T-helper 1 cell treated with Interleukin-12 subunit alpha and Interleukin-12 subunit beta and Interleukin-4 antibody, amounts not matched to agents 30 ng/mL and 1 ng/mL, for 36 hours (primary cell): ENCODE results near the gene SKP1. TPM values are rescaled to one million over a fixed set of nuclear protein-coding genes. Genes with fewer than 3 reads are reported as not detected.
"Not testable (repeated sequence)": the region's sequence is repeated elsewhere in the genome, so short reads cannot be mapped to it uniquely, and the experiment has no call there.

Source experiments
- intact Hi-C: fragments of 100-400 bp; cut with micrococcal nuclease; formaldehyde crosslinking; loops from one replicate; pipeline ENCODE4 v1.15.1; 2024
- total RNA-seq: library from RNA; stranded (reverse); gene quantifications from 2 replicates; pipeline ENCODE4 v1.2.3, GENCODE V29; 2022

The SKP1 gene
- total RNA-seq, result 213 and 229 TPM in 2 replicates

DNA sequence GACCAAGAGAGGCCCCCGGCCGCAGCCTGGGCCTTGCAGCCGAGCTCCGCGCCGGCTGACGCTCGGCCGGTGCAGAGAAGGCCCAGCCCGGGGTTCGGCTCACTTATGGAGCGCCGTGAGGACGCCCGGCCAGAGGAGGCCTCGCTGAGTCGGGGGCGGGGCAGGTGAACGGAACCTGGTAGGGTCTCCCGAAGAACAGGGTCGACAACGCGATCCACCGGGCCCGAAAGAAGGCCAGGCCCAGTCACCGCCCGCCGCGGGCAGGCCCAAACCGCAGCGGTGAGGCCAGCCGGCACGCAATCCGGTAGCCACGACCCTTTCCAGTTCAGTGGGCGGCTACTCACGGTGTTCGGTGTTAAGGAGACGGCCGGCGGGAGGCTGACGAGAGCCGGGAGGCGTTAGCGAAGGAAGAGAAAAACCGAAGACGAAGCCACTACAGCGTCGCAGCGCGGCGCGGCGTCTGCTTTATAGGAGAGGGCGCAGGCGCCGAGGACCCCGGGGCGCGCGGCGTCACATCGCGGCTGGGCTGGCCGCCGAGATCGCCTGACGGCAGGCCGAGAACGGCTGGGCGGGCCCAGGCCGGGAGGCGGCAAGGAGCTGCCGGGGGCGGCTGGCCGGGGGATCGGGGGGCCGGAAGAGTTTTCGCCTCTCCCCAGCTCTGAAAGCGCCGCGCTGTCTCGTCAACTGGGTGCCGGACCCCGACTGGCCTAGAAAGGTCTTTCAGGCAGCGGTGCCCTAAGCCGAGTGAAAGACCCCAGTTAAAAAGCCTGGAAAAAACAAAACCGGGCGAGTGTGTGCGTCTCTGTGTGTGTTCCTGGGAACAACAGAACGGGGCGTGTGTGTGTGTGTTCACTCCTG lies at the start of gene SKP1:
Gene SKP1, minus strand, starts transcription at position 440 of the 858 bp plus-strand sequence. CDS start 2,928 bp downstream, outside the sequence.
- intact Hi-C loops, result loop anchor here (1.0 to 5.0 kb wide), 15 partner anchors 8 to 729 kb away; partner anchors contain the start of genes C5orf15, CAMLG, CDKL3 and CDKN2AIPNL

DNA sequence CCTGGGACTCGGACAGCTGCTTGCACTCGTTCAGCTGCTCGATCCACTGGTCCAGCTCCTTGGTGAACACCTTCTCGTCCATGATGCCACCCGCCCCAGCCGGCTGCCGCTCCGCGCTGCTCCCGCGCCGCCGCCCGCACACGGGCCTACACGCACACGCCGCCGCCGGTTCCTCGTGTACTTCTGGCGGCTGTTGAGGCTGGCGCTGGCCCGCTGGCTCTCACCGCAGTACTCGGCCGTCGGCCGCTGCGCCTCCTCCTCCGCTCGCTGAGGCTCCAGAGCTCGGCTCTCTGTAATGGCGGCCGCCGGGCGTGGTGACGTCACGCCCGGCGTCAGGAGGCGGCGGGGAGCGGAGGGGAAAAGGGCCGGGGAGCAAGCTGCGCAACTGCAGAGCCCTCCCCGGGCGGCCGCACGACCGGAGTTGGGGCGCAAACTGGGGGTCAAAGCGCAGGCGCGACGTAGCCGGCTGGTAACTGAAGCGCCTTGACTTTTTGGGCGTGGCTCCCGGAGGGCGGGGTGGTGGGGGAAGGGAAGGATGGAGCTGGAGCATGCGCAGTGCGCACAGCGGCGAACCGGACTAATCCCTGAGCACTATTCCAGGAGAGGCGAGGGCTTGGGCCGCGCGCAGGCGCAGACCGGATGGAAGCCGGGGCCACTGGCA lies 49.2 kb upstream of the SKP1 start, which contains the start of gene PPP2CA:
Gene PPP2CA, minus strand, starts transcription at position 294 of the 661 bp plus-strand sequence. Its CDS starts 212 bp downstream, at position 82.
- intact Hi-C loops, result loop anchor here (1.0 to 10.0 kb wide), 22 partner anchors 10 to 1359 kb away; partner anchors contain the start of genes C5orf15, C5orf24, CAMLG and CDKN2AIPNL

GRCh38 chr5:134224888-134225779 lies 48.4 kb upstream of the SKP1 start:
- intact Hi-C loops, result loop anchor here (1.0 to 10.0 kb wide), 4 partner anchors 9 to 1358 kb away; partner anchors contain the start of genes GDF9, HSPA4, TXNDC15 and UQCRQ

DNA sequence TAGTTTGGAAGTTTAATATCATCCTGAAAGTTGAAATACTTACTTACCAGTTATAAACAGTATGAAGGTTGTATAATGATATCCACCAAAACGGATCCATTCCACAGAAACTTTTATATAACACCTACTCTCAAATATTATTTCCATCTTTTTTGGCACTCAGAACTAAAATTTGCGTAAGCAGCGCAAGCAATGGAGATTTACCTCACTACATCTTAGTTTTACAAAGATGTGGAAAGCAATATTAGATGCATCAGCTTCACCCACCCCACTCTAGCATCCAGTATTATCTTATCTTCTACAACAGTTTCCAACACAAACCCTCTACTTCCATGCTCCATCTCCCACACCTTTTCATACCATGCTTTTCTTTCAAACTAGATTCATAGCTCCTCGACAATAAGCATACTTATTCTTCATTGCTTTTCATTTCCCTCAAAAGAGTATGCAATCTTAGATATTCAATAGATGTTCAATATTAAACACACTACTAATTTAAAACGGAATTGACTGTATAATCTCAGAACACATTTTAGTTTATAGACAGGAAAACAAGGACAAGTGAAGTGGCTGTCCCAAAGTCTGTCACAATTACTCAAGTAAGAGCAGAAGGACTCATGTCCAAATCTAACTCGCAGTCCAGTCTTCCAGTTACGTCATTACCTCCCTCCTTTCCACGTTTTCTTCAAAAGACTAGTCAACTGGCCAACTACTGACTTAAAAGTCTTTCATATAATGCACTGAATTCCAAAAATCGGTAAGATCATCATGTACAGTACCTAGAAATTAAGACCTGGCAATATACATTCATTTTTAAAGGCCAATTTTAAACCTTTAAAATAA lies 46.9 kb upstream of the SKP1 start:
- intact Hi-C loops, result loop anchor here (2.0 to 10.0 kb wide), 2 partner anchors 17 to 651 kb away; partner anchors contain the start of gene TXNDC15

DNA sequence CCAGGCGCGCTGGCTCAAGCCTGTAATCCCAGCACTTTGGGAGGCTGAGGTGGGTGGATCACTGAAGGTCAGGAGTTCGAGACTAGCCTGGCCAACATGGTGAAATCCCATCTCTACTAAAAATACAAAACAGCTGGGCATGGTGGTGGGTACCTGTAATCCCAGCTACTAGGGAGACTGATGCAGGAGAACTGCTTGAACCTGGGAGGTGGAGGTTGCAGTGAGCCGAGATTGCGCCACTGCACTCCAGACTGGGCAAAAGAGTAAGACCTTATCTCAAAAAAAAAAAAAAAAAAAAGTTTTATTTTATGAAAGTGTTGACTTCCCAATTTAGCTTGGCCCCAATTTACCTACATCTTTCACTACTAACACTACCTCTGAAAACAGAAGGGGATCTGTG lies 44.9 kb upstream of the SKP1 start:
- intact Hi-C loops, result loop anchor here (2.0 to 10.0 kb wide), 2 partner anchors 15 to 653 kb away; partner anchors contain the start of gene TXNDC15

DNA sequence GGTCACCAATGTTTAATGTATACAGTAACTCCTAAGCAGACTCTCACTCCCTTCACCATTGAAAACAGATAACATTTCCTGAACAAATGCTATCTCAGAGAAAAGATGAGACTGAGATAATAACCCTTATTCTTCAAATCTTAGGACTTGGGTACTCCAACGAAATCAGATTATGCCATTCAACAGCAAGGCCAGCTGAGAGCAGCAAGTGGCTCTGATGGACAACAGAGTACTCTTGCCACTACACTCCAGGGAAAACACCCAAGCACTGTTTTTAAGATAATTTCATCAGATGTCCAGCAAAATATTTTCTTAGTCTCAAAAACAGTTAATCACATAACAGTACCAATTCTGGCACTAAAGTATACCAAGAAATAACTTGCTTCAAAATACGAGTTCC lies 39.0 kb upstream of the SKP1 start:
- intact Hi-C loops, result loop anchor here (1.0 kb wide), 2 partner anchors 10 to 195 kb away; no protein-coding TSS in a partner anchor

- intact Hi-C loops, result not testable (repeated sequence)
Measured at GRCh38 chr5:134211263-134212031, 34.7 kb upstream of the SKP1 start.

- intact Hi-C loops, result no loop called here
Measured at GRCh38 chr5:134209477-134210245, 32.9 kb upstream of the SKP1 start.

DNA sequence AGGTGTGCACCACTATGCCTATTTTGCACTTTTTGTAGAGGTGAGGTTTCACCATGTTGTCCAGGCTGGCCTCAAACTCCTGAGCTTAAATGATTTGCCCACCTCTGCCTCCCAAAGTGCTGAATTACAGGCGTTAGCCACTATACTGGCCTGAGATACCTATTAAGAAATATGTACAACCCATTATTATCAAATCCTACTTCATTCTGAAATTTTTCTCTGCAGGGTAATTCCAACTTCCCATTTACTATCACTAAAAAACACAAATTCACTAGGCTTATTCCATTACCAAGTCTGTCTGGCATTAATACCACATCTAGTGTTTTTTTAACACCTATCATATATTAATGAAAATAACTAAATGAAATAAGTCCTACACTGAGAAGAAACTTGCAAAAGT lies 30.9 kb upstream of the SKP1 start:
- intact Hi-C loops, result loop anchor here (2.0 kb wide), 1 partner anchor 15 kb away; no protein-coding TSS in a partner anchor

DNA sequence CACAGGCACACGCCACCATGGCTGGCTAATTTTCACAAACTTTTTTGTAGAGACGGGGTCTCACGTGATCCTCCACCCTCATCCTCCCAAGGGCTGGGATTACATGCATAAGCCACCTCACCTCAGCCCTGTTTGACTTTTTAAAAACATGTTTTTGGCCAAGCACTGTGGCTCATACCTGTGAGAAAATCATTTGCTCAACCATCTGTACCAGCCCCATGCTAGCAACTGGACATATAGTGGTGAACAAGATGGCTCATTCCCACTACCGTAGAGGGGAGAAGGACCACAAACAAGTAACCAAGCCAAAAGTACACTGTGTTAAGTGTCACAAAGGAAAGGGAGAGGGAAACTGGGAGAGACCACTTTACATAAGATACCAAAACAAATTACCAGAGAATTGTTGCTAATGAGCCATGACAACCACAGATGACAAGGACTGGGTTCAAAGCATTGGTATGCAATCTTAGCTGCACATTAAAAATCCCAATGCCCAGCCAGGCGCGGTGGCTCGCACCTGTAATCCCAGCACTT lies 29.9 kb upstream of the SKP1 start:
- intact Hi-C loops, result loop anchor here (2.0 kb wide), 1 partner anchor 16 kb away; no protein-coding TSS in a partner anchor

- intact Hi-C loops, result no loop called here
Measured at GRCh38 chr5:134204575-134204974, 27.8 kb upstream of the SKP1 start.

DNA sequence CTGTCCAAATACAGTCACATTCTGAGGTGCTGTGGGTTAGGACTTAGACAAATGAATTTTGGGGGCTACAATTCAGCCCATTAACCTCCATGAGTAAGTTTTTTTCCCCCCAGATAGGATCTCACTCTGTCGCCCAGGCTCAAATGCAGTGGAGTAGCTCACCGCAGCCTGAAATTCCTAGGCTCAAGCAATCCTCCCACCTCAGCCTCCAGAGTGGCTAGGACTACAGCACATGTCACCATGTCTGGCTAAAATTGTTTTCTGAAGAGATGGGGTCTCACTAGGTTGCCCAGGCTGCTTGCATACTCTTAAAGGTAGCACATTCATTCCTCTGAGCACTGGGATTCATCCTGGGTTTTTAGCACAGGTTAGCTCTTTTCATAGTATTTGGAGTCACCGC lies 26.9 kb upstream of the SKP1 start:
- intact Hi-C loops, result no loop called here

- intact Hi-C loops, result no loop called here
Measured at GRCh38 chr5:134195666-134196065, 18.9 kb upstream of the SKP1 start.

GRCh38 chr5:134189031-134189430 lies 12.3 kb upstream of the SKP1 start:
- intact Hi-C loops, result no loop called here

DNA sequence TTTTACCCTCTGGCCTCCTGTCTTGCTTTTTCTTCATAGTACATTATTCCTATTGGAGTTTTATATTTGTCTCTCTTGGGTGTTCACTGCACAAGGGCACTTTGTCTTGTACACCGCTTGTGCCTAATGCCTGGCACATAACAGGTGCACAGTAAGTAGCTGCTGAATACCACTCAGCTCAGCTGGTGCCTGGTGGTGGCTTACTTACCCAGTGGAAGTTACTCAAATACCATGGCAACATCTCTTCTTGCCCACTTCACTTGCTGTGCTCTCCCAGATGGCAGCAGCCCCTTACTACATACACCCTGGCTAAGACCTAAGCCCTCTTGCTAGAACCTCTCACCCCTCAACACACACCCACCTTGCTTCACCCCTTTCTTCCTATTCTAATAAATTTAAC lies 11.3 kb upstream of the SKP1 start:
- intact Hi-C loops, result no loop called here

DNA sequence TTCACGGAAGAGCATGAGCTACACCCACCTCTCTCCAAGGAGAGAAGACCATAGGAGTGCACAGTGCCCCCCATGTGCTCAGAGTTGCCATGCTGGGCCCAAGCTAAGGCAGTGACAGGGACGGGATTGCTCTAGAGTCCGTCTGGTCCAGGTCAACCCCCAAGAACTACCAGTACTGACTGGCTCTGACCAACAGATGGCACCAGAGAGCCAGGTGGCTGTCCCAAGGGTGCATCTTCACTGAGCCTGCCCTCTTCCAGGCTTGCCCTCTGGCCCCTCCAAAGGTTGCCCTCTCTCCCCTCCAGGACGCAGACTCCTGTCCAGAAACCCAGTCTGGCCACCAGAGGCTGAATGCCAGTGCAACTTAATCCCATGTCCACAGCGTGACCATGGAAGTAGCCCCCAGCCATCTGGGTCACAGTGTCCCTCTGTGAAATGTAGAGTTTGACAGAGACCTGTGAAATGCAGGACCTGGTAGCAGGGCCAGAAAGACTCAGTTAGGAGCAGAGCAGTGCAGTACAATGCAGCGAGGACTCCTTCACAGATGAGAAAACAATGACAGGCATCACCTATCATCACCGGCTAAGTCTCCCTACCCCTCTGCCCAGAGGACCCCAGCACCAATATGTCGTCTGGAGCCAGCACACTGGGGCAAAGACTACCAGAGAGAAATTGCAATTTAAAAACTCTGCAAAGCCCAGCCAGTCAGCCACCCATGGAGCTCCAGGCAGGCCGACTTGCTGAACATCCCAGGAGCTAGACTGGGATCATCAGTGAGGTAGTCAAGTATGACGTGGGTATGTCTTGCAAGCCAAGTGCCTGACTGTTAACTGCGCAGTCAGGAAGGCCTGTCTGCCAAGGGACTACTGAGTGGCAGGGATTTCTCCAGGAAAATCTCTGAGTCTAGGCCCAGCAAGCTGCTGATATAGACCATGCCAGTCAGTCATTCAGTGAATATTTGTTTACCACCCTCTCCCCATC lies 7.7 kb upstream of the SKP1 start:
- intact Hi-C loops, result loop anchor here (1.0 to 2.0 kb wide), 5 partner anchors 8 to 403 kb away; partner anchors contain the start of genes PPP2CA and SKP1

DNA sequence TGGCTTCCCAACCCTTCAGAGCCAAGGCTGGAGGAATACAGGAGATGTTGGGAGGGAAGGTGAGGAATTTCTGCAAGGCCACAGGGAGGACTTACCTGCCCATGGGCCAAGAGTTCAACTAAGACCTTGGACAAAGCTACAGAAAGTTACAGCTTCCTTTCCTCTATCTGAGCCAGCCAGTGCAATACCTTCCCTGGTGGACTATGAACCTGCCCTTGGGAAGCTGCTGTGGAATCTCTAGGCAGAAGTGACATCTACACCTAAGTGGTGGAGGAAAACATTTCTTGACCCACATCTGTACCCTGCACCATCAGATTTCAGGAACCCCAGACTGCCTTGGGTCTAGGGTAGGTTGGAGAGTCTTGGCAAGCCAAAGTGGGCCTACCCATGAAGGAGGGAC lies 6.7 kb upstream of the SKP1 start:
- intact Hi-C loops, result no loop called here
